HG03175 (cell line): ENCODE results near the gene EPHB2.

Experiments used
- ATAC-seq: cut with Tn5 transposase; IDR thresholded peaks from one replicate; pipeline ENCODE4 v1.9.1; 2021; ENCODE audit warnings: mild to moderate bottlenecking, moderate library complexity; ENCODE audit not compliant: unreplicated experiment

EPHB2 gene

DNA sequence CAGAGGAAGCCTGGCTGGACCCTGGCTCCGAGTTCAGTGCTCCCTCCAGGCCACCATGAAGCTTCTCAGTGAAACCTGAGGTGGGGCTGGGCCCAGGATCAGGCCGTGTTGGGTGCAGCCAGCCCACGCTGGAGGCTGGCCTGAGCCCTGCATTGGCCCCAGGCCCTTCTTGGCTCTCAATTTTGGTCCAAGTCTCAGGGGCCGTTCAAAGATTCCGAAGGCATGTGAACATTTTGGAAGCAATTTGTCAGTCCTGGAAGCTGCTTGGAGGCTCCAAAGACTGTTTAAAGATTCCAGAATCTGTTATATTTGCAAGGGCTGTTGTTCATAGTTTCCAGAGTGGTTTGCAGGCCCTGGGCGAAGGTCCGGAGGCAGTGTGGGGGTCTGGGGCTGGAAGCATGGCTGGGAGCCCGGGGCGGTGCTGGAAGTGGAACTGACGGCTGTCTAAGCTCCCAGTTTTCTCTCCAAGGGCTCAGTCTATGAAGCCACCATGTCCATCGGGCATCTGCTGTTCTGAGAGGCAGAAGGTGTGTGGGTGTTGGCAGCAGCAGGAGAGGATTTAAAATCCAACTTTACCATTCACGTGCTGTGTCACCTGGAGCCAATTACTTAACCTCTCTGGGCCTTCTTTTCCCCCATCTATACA, 104.9 kb downstream of the EPHB2 start:
- no peak for ATAC-seq

GRCh38 chr1:22816067-22816775, 105.6 kb downstream of the EPHB2 start:
- ATAC-seq: no peak

- no peak for ATAC-seq
Measured at GRCh38 chr1:22816803-22817202, 106.2 kb downstream of the EPHB2 start.

- ATAC-seq: no peak
Measured at GRCh38 chr1:22817462-22817861, 106.8 kb downstream of the EPHB2 start.

GRCh38 chr1:22818061-22818770, 107.6 kb downstream of the EPHB2 start:
- ATAC-seq: no peak

DNA sequence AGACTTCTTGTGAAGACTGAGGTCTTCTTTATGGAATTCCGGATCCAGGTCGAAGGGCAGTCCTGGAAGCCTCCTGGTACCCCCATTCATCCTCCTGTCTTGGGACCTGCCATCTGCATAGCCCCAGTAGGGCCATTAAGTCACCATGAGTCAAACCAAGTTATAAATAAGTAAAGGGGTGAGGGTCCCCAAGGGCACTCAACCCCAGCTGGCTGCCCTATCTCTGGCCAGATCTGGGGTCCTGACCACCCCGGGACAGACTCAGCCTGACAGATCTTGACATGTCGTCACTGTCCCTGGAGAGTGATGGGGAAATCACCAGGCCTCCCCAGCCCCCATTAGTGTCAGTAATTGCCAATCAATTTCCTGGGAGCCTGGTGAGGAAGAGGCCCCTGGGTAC, 108.7 kb downstream of the EPHB2 start:
- ATAC-seq: no peak

- ATAC-seq: no peak
Measured at GRCh38 chr1:22821027-22821426, 110.4 kb downstream of the EPHB2 start.

DNA sequence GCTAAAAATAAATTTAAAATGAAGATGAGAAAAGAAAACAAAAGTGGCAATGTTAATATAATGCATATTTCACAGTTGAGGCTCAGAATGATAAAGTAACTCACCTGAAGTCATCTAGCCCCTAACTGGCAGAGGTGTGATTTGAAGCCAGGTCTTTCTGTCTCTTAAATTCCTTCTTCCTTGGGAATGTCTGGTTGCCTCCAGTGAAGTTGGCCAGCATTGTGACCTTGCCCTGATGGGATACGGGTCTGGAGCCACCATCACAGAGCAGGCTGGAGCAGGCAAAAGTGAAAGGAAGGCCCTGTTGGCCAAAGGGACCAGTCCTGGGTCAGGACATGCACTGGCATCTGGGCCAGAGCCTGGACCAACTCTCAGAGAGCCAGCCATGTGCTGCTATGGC, 111.7 kb downstream of the EPHB2 start:
- no peak for ATAC-seq

- no peak for ATAC-seq
Measured at GRCh38 chr1:22824466-22824865, 113.8 kb downstream of the EPHB2 start.

DNA sequence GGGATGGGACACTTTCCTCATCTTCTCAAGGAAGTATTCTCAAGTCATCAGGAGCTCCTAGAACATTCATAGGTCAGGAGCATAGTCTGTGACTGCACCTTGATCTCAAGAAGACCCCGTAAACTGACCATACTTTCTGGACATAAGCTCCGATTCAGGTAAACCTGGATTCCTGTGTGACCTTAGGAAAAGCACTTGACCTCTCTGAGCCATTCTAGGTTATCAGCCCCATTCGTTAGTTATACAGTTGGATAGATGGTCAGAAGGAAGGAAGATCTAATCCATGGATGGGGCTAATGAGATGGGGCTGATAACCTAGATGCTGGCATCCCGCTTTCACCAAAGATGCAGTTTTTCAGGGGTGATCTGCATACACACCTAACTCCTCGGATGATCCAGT, 114.3 kb downstream of the EPHB2 start:
- ATAC-seq: no peak

DNA sequence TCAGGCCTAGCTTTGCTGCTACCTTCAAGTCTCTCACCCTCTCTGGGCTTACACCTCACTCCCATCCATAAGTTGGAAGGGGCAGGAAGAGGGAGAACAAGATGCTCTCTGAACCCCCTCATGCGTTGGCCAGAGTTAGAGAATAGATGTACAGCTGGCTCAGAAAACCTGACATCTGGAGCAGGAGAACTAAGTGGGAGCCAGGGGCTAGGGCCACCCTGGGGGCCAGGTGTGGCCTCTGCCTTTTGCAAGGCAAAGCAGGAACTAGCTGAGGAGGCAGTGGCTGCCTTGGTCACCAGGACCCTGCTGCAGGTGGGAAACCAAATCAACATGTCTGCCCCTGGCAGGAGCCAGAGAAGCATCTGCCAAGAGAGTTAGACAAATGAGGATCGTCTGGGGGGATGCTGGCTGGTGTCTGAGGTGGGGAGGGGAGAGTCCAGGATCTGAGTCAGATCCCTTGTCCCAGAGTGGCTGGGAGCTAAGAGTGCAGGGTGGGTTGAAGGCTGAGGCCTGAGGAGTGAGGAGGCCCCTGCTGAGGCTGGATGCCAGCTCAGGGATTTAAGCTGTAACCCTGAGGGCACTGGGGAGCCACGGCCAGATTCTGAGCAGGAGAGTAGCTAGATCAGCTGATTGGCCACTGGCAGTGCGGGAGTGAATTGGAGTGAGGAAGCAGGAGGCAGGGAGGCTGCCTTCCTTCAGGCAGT, 115.0 kb downstream of the EPHB2 start:
- no peak for ATAC-seq

GRCh38 chr1:22826604-22827580, 116.3 kb downstream of the EPHB2 start:
- no peak for ATAC-seq

DNA sequence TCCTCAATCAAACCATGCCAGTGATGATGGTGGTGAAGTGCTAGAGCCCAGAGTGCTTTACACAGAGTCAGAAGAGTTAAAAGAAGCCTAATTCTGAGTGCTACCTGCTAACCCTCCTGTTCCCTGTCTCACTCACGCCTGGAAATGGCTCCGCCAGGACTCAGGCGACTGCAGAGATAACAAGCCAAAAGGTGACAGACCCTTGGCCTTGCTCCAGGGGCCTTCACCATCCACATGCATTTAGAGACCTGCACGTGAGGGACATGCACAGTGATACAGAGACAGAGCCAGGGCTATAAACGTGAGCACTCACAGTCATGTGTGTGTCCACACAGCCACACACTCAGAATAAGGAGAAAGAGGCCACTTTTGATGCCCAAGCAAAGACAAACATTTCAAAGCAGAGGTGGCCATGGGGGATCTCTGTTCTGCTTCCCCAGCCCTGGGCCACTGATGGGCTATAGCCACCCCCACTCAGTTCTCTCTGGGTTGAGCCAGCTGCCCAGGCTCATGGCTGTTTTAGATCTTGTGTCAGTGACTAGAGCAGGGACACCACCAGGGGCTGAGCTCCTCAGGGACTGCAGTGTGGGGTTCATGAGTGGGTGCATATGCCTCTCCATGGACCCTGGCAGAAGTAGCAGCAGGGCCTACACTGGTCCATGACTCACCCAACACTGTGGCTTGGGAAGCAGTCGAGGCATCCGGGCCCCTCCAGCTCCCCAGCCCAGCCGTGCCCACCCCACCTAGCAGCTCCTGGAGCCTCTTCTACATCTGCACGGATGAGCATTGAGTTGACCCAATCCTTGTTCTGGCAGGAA, 117.2 kb downstream of the EPHB2 start:
- no peak for ATAC-seq

DNA sequence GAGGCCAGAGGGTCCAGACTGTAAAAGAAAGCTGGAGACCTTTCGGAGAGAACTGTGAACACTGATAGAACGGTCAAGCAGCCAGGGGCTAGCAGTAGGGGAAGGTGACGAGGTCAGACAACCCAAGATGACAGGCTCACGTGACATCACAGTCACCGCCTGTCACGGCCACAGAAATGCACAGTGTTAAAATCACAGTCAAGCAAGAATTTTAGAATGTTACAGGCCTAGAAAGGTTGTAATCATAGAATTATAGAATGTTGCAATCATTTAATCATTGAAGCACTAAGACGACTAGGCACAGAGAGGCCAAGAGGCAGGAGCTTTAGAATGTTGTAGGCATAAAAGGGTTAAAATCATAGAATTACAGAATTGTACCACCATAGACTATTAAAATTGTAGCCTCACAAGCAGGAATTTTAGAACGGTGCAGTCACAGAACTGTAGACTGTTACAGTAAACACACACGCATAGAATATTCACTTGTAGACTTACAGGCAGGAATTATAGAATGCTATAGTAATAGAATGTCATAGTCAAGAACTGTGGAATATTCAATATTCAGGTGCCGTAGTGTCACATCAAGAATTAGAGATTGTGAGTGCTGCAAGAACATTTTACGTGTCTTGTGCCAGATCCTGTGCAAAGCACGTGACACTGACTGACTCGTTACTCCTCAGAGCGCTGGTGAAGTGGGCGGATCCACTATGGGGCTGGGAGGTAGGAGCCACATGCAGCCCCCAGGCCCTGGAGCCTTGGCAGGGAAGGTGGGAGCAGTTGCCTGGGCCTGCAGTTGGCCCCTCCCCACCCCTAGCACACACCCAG, 118.1 kb downstream of the EPHB2 start:
- ATAC-seq: no peak

DNA sequence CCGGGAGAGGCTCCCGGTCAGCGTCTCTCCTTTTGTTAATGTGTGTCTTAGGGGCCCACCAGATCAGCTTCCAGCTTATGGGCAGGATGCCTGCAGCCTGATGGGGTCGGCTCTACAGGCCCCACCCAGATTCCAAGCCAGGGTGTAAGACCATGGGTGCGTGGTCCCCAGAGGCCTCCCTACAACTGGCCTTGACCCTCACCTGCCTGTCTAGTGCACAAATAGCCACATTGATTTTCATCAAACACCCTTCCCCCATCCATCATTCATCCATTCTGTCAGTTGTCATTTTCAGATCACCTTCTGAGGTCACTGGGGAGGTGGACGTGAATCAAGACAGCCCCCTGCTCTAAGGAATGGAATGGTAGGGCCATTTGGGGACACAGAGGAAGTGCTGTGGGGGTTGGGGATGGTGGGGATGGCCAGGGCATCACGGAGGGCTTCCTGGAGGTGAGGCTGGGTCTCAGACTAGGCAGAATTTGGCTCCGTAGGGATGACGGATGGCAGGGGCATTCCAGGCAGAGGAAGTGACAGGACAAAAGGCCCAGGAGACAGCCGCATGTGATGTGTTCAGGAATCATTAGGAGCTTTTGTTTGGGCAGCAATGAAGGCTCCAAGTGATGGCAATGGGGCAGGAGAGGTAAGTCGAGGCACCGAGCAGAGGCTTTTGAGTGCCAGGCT, 118.8 kb downstream of the EPHB2 start:
- ATAC-seq: no peak

DNA sequence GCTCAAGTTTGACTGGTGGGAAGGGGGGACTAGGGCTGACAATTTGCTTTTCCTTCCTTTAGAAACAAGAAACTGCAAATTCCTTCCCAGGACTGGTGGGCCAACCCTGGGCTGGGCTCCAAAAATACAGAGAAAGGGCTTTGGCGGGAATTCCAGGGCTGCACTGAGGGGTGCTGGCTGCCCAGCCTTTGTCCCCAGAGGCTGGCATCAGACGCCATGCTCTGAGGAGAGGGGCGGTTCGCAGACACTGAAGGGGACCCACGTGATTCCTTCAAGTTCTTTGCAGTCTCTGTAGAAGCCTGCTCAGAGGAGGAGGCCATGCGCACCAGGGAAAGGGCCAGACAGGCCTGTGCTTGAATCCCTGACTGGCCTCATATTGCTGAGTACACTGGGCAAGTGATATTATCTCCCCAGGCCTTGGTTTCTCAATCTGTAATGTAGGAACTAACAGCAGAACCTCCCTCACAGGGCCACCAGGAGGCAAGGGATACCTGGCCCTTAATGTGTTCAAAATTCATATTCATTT, 119.5 kb downstream of the EPHB2 start:
- no peak for ATAC-seq

GRCh38 chr1:22830757-22831340, 120.2 kb downstream of the EPHB2 start:
- ATAC-seq: no peak
